Medulla oblongata (tissue), 1 donor: ENCODE data around the gene ST7.

Experiments used
- DNase-seq: peaks from one replicate; pipeline ENCODE4 v3.0.0-alpha.2; 2015; ENCODE audit errors: extremely low spot score

The ST7 gene

DNA sequence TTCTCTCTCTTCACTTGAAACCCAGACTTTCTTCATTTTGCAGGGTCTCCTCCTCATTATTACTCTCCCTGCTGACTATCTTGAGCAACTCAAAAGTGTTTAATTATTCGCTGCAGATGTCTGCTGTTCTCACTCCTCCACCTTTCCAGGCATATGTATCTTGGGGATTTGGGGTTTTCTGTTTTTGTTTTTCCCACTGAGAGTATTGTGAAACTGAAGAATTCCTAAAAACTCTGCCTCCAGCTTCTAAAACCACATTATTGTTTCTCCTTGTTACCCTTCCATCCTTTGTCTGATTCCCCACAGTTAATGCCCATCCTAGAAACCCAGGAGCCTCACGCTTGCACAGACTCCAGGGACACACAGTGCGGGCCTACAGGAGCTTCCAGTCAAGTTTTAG, 318.3 kb downstream of the ST7 start:
- DNase-seq: no peak

DNA sequence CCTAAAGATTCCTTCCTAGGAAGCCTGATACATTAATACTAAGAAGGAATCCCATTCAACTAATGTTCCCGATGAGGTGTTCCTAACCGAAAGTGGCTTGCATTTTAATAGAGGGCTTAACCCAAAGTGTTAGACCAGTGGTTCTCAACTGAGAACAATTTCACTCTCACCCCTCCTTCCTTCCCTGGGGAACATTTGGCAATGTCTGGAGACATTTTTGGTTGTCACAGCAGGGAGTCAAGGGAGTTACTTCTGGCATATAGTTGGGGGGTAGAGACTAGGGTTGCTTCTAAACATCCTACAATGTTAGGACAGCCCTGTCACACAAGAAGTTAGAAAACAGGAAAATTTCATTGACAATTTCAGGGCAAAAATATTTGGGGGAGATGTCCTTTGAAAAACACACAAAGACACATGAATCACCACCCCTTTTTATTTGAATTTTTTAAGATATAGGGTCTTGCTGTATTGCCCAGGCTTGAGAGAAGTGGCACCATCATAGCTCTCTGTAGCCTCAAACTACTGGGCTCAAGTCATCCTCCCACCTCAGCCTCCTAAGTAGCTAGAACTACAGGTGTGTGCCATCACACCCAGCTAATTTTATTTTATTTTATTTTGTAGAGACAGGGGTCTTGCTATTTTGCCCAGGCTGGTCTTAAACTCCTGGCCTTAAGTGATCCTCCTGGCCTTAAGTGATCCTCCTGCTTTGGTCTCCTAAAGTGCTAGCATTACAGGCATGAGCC, 318.9 kb downstream of the ST7 start:
- DNase-seq: no peak

DNA sequence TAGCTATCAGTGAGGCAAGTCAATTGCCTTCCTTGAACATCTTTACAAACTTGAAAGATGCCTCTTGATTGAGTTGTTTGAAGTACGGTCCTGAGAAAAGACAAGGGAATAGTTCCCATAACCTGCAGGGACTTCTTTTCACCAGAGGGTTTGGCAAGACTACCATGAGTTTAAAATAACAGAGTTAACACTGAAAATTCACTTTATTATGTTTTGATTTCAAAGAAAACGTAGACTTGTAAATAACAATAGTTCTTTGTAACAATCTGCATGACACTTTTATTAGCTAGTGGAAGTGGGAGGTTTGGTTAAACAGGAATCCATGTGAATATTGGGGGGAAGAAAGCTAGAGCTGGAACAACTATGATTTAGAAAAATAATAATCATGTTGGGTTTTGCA, 320.0 kb downstream of the ST7 start:
- no peak for DNase-seq

DNA sequence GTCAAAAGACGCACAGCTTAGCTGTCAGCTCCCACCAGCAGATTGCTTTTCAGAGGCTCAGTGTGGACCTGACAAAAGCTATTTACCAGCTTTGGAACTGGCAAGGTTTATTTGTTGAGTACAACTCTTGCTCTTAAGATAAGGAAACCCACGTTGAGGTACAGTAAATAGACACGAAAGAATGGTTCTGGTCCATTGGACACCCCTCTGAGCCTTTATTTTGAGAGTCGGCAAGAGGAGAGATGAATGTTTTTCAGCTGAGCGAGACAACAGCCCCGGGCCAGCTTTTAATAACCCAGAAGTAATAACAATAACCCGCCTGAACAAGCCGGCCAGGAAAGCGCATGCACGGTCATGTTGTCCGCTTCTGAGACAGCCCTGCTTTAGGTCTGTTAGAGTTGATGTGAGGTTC, 320.5 kb downstream of the ST7 start:
- no peak for DNase-seq

DNA sequence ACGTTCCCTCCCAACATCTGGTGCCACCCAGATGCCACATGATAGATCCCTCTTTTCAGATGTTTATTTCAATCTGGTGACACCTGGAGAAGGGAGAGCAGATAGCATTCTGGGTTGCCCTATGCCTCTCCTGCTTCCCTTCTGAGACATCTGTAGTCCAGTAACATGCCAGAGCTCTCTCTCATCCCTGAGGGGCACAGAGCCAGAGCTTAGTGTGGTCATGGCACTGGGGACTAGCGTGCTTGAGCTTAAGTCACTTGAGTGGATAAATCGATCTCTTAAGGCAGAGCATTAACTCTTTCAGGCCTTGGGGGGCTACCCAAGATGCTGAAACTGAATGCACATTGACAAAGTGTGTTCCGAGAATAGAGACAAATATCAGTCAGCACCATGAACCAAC, 321.6 kb downstream of the ST7 start:
- no peak for DNase-seq

DNA sequence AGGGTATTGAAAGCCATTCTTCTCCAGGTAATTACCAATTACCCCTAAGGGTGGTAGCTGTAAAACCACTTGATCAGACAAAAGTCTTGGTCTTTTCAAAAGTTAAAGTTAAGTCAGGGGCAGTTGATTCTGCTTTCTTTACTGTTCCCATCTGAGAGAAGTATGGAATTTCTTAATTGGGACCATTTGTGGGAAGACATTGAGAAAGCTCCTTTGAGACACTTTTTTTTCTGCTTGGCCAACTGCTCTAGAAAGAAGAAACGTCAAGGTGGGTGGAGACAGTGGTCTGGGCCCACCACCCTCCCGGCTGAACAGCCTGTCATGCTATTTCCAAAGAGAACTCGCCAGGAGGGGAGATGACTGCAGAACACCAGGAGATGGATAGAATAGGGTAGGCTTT, 324.3 kb downstream of the ST7 start:
- no peak for DNase-seq

DNA sequence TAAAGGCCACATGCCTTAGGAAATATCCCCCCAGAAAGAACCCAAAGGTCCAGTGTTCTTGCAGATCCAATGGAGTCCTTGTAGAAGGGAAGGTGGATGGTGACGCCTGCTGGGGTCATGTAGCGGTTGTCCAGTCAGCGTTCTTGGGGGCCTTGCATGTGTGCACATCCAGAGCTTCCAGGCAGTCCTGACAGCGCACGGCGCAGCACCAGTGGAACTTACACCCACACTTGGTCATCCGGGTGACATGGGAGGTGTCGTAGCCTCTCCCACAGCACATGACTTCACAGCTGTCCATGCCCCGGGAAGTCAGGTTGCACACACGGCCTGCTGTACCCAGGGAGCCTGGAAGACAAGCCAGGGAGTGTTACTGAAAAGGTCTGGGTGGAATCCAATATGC, 324.7 kb downstream of the ST7 start:
- DNase-seq: no peak

DNA sequence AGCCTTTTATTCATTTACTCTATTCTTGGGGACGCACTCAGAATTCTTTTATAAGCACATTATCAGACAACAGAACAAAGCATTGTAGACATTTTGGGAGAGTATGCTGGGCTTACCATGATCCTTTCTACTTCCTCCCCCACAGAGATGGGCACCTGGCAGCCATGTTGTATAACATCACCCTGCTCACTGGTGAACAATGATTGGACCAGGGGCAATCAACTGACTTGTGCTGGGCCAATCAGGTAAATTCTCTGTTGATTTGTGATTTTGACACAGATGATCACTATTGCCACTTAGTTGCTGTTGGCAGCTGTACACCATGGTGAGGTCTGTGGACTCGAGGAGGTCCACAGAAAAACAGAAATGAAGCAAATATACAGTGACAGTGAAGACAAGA, 325.9 kb downstream of the ST7 start:
- DNase-seq: no peak
